ENCODE measurements around the gene NSMCE1.
"Not testable (repeated sequence)": the region's sequence is repeated elsewhere in the genome, so short reads cannot be mapped to it uniquely, and the experiment has no call there.

Gene NSMCE1

DNA sequence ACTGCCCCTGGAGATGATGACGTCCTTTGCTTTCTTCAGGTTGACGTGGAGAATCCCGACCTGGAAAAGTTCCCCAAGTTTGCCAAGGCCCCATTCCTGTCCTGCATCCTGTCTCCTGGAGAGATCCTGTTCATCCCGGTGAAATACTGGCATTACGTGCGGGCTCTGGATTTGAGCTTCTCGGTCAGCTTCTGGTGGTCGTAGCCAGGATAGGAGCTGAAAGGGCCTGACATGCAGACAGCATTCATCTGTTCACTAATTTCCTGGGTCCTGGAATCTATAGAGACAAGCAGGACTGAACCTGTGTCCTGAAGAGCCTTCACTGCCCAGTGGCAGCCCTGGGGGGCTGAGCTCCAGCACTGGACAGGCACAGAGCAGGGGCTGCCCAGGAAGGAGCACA lies 48.0 kb downstream of the NSMCE1 start:
- in situ Hi-C loops (cut with MboI; ENCODE audit: low sequenced_read_pairs): no loop called here

- in situ Hi-C loops (cut with MboI; ENCODE audit: low sequenced_read_pairs): no loop called here
These were observed 48.5 kb downstream of the NSMCE1 start for GRCh38 chr16:27220120-27220519.

DNA sequence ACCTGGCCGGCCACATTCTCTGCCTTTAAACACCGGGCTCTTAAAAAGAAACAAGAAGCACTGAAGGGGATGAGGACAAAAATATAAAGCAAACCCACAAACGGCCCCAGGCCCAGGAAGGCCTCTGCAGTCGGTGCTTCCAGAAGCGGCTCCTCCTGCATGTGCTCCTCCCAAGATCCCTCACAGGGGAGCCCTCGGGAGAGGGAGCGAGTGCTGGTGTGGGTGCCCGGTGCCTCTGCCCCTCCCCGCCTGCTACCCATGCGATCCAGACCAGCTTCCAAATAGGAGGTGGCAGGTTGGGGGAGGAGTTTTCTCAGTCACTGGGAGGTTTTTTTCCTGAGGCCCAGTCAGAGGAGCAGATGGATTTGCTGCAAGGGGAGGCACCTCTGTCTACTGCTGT lies 49.4 kb downstream of the NSMCE1 start:
- in situ Hi-C loops (cut with MboI; ENCODE audit: low sequenced_read_pairs): no loop called here

GRCh38 chr16:27218756-27219155 lies 49.8 kb downstream of the NSMCE1 start:
- in situ Hi-C loops (cut with MboI; ENCODE audit: low sequenced_read_pairs): no loop called here

DNA sequence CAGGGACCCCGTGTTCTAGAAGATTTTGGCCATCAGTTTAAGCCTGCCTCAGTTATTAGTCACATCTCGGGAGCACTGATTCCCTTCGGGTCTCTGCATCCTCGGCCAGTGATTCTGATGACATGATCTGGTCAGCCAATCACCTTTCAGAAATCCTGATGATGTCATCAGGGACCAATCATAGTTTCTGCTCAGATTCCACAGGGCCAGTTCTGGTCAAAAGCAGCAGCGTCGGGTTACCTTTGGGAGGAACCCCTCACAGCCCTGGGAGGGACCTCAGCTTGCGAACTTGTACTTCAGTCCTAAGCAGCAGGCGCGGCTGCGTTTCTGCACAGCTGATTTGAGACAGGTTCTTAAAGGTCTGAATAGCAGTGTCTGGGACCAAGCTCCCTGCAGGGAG lies 51.3 kb downstream of the NSMCE1 start:
- in situ Hi-C loops (cut with MboI; ENCODE audit: low sequenced_read_pairs): no loop called here

GRCh38 chr16:27216297-27216885 lies 52.2 kb downstream of the NSMCE1 start:
- in situ Hi-C loops (cut with MboI; ENCODE audit: low sequenced_read_pairs): no loop called here

GRCh38 chr16:27215660-27216059 lies 52.9 kb downstream of the NSMCE1 start:
- in situ Hi-C loops (cut with MboI; ENCODE audit: low sequenced_read_pairs): no loop called here

- in situ Hi-C loops (cut with MboI; ENCODE audit: low sequenced_read_pairs): no loop called here
These were observed 54.2 kb downstream of the NSMCE1 start for GRCh38 chr16:27214084-27214961.

DNA sequence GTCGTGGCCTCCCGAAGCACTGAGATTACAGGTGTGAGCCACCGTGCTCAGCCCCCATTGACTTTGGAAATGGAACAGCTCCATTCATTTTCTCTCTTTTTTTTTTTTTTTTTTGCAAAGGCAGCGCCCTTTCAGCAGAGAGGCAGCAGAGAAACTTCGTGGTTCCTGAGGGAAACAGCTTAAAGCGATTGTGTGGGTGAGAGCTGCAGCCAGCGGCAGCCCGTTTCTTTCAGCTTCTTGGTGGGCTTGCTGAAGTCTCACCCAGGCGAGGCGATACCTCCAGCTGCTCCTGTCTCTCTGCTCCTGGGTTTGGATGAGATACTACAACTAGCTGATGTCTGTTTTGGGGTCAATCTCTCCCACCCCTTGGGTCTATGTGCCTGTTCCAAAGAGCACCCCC lies 57.5 kb downstream of the NSMCE1 start:
- in situ Hi-C loops (cut with MboI; ENCODE audit: low sequenced_read_pairs): no loop called here

- in situ Hi-C loops (cut with MboI; ENCODE audit: low sequenced_read_pairs): no loop called here
These were observed 58.4 kb downstream of the NSMCE1 start for GRCh38 chr16:27210174-27210573.

DNA sequence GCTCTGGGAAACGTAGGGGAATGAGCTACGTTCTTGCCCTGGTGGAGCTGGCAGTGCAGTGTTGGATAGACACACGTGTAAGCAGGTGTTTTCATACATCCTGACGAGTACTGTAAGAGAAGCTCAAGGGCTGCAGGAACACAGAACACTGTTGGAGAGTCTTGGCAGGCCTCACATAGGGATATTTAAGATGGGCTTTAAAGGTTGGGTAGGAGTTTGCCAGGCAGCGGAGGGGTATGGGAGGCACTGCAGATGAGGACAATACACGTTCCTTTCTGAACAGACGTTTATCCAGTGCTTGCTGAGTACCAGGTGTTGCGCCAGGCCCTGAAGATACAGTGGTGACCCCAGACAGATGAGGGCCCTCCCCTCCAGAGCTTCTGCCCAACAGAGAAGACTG lies 59.0 kb downstream of the NSMCE1 start:
- in situ Hi-C loops (cut with MboI; ENCODE audit: low sequenced_read_pairs): no loop called here

GRCh38 chr16:27208796-27209195 lies 59.8 kb downstream of the NSMCE1 start:
- in situ Hi-C loops (cut with MboI; ENCODE audit: low sequenced_read_pairs): no loop called here

GRCh38 chr16:27208081-27208680 lies 60.4 kb downstream of the NSMCE1 start:
- in situ Hi-C loops (cut with MboI; ENCODE audit: low sequenced_read_pairs): no loop called here

GRCh38 chr16:27207121-27207520 lies 61.5 kb downstream of the NSMCE1 start:
- in situ Hi-C loops (cut with MboI; ENCODE audit: low sequenced_read_pairs): not testable (repeated sequence)

GRCh38 chr16:27205423-27206065 lies 63.0 kb downstream of the NSMCE1 start:
- in situ Hi-C loops (cut with MboI; ENCODE audit: low sequenced_read_pairs): no loop called here

- in situ Hi-C loops (cut with MboI; ENCODE audit: low sequenced_read_pairs): no loop called here
These were observed 64.2 kb downstream of the NSMCE1 start for GRCh38 chr16:27204312-27204915.

GRCh38 chr16:27203507-27204311 lies 64.9 kb downstream of the NSMCE1 start, which contains the start of gene KDM8:
Gene KDM8, plus strand, starts transcription at chr16:27203526. Its CDS starts 6,598 bp downstream, at chr16:27210124.
- in situ Hi-C loops (cut with MboI; ENCODE audit: low sequenced_read_pairs): no loop called here

- in situ Hi-C loops (cut with MboI; ENCODE audit: low sequenced_read_pairs): no loop called here
These were observed 65.6 kb downstream of the NSMCE1 start for GRCh38 chr16:27202923-27203506.

DNA sequence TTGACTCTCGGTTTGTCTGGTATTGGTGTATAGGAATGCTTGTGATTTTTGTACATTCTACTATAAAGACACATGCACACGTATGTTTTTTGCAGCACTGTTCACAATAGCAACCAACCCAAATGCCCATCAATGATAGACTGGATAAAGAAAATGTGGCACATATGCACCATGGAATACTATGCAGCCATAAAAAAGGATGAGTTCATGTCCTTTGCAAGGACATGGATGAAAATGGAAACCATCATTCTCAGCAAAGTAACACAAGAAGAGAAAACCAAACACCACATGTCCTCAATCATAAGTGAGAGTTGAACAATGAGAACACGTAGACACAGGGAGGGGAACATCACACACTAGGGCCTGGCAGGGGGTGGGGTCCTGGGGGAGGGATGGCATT lies 67.7 kb downstream of the NSMCE1 start:
- in situ Hi-C loops (cut with MboI; ENCODE audit: low sequenced_read_pairs): not testable (repeated sequence)

DNA sequence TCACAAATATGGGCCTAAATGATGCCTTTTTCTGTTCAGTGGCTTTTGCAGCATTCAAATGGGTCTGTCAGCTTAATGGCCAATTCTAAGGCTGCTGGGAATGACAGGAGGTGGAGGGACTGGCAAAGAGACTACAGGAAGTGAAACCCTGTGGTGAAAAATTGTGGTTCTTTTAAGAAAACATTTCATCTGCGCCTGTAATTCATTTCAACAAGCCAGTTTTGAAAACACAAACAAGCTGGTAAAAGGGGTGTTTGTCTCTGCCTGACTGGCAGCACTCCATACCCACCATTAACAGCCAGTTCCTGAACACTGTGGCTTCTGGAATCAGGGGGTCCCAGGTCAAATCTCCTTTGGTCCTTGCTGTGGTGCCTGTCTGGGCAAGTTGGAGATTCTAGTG lies 68.8 kb downstream of the NSMCE1 start:
- in situ Hi-C loops (cut with MboI; ENCODE audit: low sequenced_read_pairs): no loop called here
